ENCODE results near the gene RASIP1. TPM values are rescaled to one million over a fixed set of nuclear protein-coding genes. Genes with fewer than 3 reads are reported as not detected.

Gene RASIP1
- total RNA-seq, 3 donors from 2014 or later: 1.7 to 8.6 (median 3.2) TPM

DNA sequence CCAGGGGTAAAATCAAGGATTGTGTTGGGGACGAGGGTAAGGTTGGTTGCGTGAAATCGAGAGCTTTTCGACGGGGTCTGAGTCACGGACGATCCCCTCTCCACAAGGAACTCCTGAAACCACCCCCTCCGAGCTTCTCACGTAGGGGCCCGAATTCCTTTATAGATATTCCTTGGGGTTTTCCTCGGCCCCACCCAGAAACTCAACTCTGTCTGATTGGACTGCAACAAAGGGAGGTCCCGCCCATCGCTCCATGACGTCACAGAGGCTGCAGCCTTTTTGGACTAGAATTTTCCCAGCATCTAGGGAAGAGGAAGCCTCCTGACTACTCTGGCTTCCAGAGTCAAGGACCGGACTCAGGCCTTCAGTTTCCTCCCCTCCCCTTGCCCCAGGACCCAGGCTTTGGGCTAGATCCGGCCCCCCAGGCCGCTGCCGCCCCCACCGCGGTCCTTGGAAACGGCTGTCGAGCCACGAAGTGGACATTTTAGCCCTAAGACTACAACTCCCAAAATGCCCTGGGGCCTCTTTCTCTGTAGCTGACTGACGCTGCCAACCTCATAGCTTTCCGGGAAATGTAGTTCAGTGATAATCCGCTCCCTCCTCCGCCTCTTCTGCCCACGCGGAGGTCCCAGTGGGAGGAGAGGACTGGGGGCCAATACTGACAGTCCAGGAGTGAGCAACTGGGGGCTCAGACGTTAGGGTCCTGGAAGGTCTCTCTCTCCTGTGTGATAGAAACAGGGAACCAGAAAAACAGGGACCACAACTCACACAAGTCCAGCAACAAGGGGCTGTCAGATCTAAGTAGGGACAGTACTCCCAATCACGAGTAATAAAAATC, 6.5 kb upstream of the RASIP1 start, which contains the start of gene IZUMO1:
IZUMO1 (minus strand) TSS at position 172 of the 838 bp plus-strand sequence. CDS start 1,050 bp downstream, outside the sequence.
- TF ChIP-seq, protein P1, sequence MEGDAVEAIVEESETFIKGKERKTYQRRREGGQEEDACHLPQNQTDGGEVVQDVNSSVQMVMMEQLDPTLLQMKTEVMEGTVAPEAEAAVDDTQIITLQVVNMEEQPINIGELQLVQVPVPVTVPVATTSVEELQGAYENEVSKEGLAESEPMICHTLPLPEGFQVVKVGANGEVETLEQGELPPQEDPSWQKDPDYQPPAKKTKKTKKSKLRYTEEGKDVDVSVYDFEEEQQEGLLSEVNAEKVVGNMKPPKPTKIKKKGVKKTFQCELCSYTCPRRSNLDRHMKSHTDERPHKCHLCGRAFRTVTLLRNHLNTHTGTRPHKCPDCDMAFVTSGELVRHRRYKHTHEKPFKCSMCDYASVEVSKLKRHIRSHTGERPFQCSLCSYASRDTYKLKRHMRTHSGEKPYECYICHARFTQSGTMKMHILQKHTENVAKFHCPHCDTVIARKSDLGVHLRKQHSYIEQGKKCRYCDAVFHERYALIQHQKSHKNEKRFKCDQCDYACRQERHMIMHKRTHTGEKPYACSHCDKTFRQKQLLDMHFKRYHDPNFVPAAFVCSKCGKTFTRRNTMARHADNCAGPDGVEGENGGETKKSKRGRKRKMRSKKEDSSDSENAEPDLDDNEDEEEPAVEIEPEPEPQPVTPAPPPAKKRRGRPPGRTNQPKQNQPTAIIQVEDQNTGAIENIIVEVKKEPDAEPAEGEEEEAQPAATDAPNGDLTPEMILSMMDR (IDR thresholded peaks at IDR 0.05): no peak

DNA sequence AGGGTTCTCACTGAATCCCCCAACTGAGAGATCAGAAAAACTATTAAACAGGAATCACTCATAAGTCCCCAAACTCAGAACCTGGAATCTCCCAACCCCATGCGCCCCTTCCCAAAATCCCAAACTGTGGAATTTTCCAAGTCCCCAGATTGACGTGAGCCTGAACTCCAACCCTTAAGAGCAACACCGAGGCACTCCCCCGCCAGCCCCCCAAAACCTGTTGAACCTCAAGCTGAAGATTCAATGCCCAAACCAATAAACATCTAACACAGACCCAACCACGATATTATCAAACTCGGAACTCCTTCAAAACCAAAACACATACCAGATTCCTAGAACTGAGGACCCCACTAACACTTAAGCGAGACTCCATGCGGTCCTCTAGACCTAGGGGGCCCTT, 5.7 kb upstream of the RASIP1 start:
- H3K4me3 ChIP-seq: no peak overlapping the region
- H3K9me3 ChIP-seq: no peaks in the 10 kb centered on the region
- intact Hi-C loops (cut with DNase I, micrococcal nuclease): no loop called here
- H3K36me3 ChIP-seq (ENCODE audit: low read depth): no peaks in the 10 kb centered on the region
- ATAC-seq (no peak), DNase-seq (no peak)
- H3K4me1 ChIP-seq (ENCODE audit: low read depth): peaks cover 3% of the 10 kb centered on the region
- TF ChIP-seq, protein P1 (IDR thresholded peaks at IDR 0.05): no peak

More for the DNA sequence above, 6.5 kb upstream of the RASIP1 start, which contains the start of gene IZUMO1:
- Histone ChIP-seq H3K4me1 (ENCODE audit: low read depth) (no peaks in the 10 kb centered on the region), H3K4me3 (no peak within 1 kb of the TSS), H3K36me3 (ENCODE audit: low read depth) (no peaks in the 10 kb centered on the region), H3K9me3 (no peaks in the 10 kb centered on the region)
- DNase-seq (peak in 2 of 3 donors; percentile 50 to 72), ATAC-seq (peak; percentile 68)
- intact Hi-C loops (cut with DNase I, micrococcal nuclease): no loop called here

DNA sequence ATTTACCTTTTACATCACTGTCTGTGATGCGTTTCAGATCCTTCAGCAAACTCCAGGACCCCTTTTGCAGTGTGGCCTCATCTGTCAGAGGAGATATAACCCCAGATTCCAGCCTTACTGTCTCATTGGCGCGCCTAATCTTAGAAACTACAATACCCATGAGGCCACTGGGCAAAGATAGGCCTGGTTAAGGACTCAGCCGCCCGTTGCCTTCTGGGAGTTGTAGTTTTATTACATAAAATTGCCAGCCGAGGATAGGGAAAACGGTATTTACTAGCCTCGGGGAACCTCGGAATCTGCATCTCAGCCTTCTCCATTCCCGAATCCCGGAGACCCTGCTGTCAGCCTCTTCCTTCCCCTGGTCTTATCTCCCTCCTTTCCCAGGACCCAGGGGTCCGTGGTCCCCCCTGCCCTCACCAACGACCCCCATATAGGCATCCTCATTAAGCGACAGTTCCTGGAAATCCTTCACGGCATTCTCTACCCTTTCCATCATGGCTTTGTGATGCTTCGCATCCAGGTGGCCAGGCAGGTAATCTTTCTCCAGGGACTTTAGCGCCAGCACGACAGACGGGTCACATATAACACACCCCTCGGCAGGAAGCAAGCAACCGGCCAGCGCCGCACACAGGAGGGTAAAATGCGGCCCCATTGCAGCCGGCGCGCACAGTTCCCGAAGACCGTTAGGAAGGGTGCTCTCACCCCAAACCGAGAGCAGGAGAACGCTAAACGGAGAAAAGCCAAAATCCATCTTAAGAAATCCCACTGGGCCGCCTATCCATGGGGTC, 5.0 kb upstream of the RASIP1 start:
- Histone ChIP-seq H3K4me1 (ENCODE audit: low read depth) (peaks cover 6% of the 10 kb centered on the region), H3K4me3 (no peak overlapping the region), H3K9me3 (no peaks in the 10 kb centered on the region), H3K36me3 (ENCODE audit: low read depth) (no peaks in the 10 kb centered on the region)
- intact Hi-C loops (cut with DNase I, micrococcal nuclease): no loop called here
- TF ChIP-seq, protein P1 (IDR thresholded peaks at IDR 0.05): no peak
- DNase-seq (peak in 1 of 3 donors; percentile 67), ATAC-seq (peak; percentile 73)

DNA sequence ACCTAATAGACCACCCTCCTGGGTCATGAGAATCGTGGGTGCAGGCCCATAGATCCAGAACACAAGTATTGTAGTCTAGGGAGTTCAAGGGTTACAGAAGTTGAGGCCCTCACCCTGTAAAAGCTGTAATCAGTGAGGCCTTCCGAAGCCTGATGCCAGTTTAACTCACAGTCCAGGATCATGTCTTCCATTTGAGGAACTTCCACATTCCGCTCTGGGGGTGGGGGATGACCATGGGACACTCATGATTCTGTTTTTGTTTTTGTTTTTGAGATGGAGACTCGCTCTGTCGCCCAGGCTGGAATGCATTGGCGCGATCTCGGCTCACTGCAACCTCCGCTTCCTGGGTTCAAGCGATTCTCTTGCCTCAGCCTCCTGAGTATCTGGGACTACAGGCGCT, 1.7 kb upstream of the RASIP1 start:
- H3K4me1 ChIP-seq (ENCODE audit: low read depth): peaks cover 11% of the 10 kb centered on the region
- H3K4me3 ChIP-seq: no peak overlapping the region
- TF ChIP-seq, protein P1 (IDR thresholded peaks at IDR 0.05): no peak
- H3K9me3 ChIP-seq: no peaks in the 10 kb centered on the region
- no peaks in the 10 kb centered on the region for H3K36me3 ChIP-seq (ENCODE audit: low read depth)
- intact Hi-C loops (cut with DNase I, micrococcal nuclease): no loop called here
- no peak for DNase-seq
- no peak for ATAC-seq

DNA sequence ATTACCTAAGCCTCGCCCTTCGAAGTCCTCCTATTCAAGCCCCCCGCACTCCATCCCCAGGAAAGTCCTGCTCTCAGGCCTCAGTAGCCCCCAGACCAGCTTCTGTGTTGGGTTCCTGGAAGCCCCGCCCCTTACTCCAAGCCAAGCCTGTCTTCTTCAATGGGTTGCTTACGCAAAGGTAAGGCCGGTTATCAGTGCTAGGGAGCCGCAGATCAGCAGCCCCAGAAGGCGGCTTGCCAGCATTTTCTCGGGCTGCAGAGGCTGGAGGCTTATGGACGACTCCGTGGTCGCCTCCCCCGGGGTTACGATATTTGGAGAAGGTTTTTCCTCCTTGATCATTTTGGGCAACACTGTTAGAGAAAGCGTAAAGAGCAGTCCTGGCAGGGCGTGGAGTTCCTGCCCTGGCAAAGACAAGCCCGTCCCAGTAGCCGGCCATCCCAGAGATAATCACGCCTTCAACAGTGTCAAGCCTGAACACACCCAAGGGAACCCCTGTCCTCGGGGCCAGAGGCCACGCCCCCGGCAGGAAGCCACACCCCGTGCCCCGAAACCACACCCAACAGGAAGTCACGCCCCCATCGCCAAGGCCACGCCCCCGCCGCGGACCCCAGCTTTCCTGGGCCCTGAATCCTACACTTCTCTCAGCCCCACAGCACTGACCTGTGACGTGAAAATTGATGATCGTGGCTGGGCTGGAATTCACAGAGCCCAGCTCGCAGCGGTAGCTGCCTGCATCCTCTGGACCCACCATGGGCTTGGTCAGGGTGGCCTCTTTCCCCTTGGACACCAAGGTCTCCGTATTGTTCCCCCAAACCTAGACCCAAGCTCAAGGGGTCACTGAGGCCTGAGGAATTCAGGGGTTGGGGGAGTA, 954 bp upstream of the RASIP1 start:
- intact Hi-C loops (cut with DNase I, micrococcal nuclease): no loop called here
- Histone ChIP-seq H3K9me3 (no peaks in the 10 kb centered on the region), H3K36me3 (ENCODE audit: low read depth) (no peaks in the 10 kb centered on the region), H3K4me1 (ENCODE audit: low read depth) (peaks cover 11% of the 10 kb centered on the region), H3K4me3 (no peak overlapping the region)
- ATAC-seq (peak; percentile 52), DNase-seq (peak; percentile 58 to 72 (median 72))
- TF ChIP-seq, protein P1 (IDR thresholded peaks at IDR 0.05): no peak

Data from mucosa of descending colon (tissue), 3 donors.